Coronary artery (tissue), 2 donors: Measurements from ENCODE around the gene CMPK1.

ENCODE experiments used
- DNase-seq: peaks from one replicate; pipeline ENCODE4 v3.0.0-alpha.2; 2017; ENCODE audit warnings: low spot score
- H3K27ac ChIP-seq, 2 donors: fragments of 200-600 bp; sonication (generic); one replicate each; pipeline ENCODE4 v1.5.1; 2016 to 2019
- H3K4me3 ChIP-seq: fragments of 200-600 bp; sonication (generic); 2 replicates; pipeline ENCODE4 v1.5.1; 2016; ENCODE audit warnings: mild to moderate bottlenecking, moderate library complexity
- CTCF ChIP-seq: fragments of 200-600 bp; sonication (generic); IDR thresholded peaks from one replicate; pipeline ENCODE4 v1.5.1; 2019; ENCODE audit warnings: antibody characterized with exemption

Gene CMPK1

GRCh38 chr1:47386268-47386667 is 52.7 kb downstream of the CMPK1 start:
- TF ChIP-seq CTCF, result no peak
- no peak overlapping the region for H3K27ac ChIP-seq
- no peak for DNase-seq
- no peak overlapping the region for H3K4me3 ChIP-seq

GRCh38 chr1:47388030-47388890 is 54.7 kb downstream of the CMPK1 start:
- Histone ChIP-seq H3K4me3 (no peak overlapping the region), H3K27ac (no peak overlapping the region)
- no peak for TF ChIP-seq CTCF
- no peak for DNase-seq

DNA sequence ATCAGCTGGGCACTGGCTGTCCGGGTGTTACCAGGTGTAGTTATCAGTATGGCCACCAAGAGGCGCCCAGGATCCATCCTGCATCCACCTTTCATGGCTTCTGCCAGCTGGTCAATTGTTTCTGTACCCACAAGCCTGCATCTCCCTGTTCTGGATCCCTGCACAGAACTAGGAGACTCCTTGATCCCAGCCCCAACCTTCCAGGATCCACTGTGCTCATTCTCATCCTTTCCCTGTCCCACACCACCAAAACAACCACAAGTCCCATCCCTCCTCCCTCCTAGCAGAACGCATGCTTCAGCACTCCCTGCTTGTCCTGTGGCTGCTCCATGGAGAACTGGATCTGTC is 55.3 kb downstream of the CMPK1 start:
- H3K27ac ChIP-seq, result no peak overlapping the region
- no peak for DNase-seq
- H3K4me3 ChIP-seq, result no peak overlapping the region
- peak; percentile 77 for TF ChIP-seq CTCF

DNA sequence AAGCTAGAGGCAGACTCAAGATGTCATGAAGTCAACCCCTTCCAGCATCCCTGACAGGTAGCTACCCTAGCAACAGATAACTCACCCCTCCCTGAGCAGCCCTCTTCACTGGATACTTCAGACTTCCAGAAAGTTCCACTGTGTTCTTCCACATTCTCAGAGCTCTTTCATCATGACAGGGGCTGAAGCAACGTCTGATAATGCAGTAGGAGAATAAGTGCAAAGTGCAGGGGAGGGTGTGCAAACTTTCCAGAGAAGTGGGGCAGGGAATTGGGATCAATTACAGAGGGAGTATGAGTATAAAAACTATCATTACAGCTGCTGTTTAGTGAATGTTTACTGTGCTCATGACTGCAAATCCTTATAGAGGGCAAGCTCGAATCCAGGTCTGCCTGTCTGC is 56.1 kb downstream of the CMPK1 start:
- Histone ChIP-seq H3K27ac (no peak overlapping the region), H3K4me3 (no peak overlapping the region)
- TF ChIP-seq CTCF, result no peak
- DNase-seq, result no peak

DNA sequence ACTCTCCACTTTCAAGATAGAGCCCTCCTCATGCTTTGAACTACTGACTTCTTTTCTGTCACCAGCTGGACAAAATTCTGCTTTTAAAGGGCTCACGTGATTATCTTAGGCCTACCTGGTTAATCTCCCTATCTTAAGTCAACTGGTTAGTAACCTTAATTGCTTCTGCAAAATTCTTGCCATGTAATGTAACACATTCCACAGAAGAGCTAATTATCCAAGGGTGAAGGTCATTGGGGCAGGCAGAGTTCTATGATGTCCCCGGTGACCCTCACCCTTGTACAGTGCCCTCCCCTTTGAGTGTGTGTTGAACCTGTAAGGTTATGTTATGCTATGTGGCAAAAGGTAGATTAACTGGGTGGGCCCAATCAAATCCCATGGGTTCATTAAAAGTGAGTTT is 57.3 kb downstream of the CMPK1 start:
- Histone ChIP-seq H3K27ac (no peak overlapping the region), H3K4me3 (no peak overlapping the region)
- no peak for TF ChIP-seq CTCF
- DNase-seq, result no peak

DNA sequence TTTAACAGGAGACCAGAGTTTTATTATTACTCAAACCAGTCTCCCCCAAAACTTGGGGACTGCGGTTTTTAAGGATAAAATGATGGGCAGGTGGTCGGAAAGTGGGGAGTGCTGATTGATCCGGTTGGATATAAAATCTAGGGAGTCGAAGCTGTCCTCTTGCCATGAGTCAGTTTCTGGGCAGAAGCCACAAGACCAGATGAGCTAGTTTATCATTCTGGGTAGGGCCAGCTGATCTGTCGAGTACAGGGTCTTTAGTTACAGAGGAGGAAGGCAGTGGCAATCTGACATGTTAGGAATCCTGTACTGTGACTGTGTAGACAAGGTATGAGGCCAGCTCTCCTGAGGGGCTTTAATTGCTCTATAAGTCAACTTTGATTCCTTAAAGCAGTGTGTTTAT is 59.6 kb downstream of the CMPK1 start:
- Histone ChIP-seq H3K27ac (no peak overlapping the region), H3K4me3 (no peak overlapping the region)
- no peak for DNase-seq
- TF ChIP-seq CTCF, result no peak

DNA sequence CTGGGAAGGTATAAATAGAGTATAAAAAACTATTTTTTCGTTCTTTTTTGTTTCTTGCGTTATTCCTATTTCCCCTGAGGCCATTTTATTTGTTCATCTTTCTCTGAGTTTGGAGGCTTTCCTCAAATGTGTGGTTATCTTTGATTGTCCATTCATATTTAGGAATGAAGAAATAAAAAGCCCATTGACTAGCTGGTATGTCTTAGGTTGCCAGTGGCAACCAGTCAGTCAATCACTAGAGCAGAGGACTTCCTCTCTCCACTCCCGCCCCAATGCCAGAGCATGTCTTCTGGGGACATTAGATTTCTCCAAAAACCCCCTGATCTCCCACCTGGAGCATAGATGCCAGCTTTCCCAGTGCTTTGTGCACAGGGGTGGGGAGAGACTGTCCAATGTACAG is 61.8 kb downstream of the CMPK1 start:
- DNase-seq, result no peak
- Histone ChIP-seq H3K4me3 (no peak overlapping the region), H3K27ac (no peak overlapping the region)
- no peak for TF ChIP-seq CTCF
